Esophagus (tissue), 2 donors: Measurements from ENCODE around the gene RBPMS2. TPM values are rescaled to one million over a fixed set of nuclear protein-coding genes. Genes with fewer than 3 reads are reported as not detected.

ENCODE experiments used
- H3K27ac ChIP-seq, 2 donors: one replicate each; pipeline ENCODE4 v1.5.1; 2013; ENCODE audit warnings: low read depth in 2 of 2, mild to moderate bottlenecking in 2 of 2, inconsistent platforms in 1 of 2, low read length in 1 of 2, moderate library complexity in 1 of 2
- H3K27me3 ChIP-seq, 2 donors: one replicate each; pipeline ENCODE4 v1.6.1; 2013; ENCODE audit warnings: low read length in 2 of 2, control low read depth in 1 of 2, mild to moderate bottlenecking in 1 of 2; ENCODE audit not compliant: insufficient read depth in 2 of 2, control insufficient read depth in 1 of 2
- H3K36me3 ChIP-seq, 2 donors: one replicate each; pipeline ENCODE4 v1.6.1; 2013; ENCODE audit warnings: low read length in 1 of 2; ENCODE audit not compliant: control insufficient read depth in 2 of 2, insufficient read depth in 2 of 2
- H3K4me1 ChIP-seq, 2 donors: one replicate each; pipeline ENCODE4 v1.6.1; 2013; ENCODE audit warnings: low read length in 1 of 2; ENCODE audit not compliant: control insufficient read depth in 2 of 2, insufficient read depth in 2 of 2
- H3K4me3 ChIP-seq, 2 donors: one replicate each; pipeline ENCODE4 v1.5.1; 2013; ENCODE audit warnings: low read length in 2 of 2, mild to moderate bottlenecking in 2 of 2, low read depth in 1 of 2, moderate library complexity in 1 of 2
- H3K9me3 ChIP-seq, 2 donors: one replicate each; pipeline ENCODE4 v1.6.1; 2013; ENCODE audit warnings: mild to moderate bottlenecking in 2 of 2, low read depth in 1 of 2, low read length in 1 of 2, moderate library complexity in 1 of 2; ENCODE audit not compliant: control insufficient read depth in 2 of 2, insufficient read depth in 1 of 2
- WGBS, 2 donors: extraction: QIAGEN DNeasy Blood & Tissue Kit; methylation state at CpG; one replicate each; pipeline ENCODE4 v1.1.7; 2013; 5-methylcytosine and 5-hydroxymethylcytosine counted together
- polyA plus RNA-seq, 2 donors: library from polyadenylated mRNA; stranded (reverse); fragments of 200-250 nt; gene quantifications; one replicate each; pipeline ENCODE4 v1.2.3, GENCODE V29; 2013
- donor health status: healthy with polysubstance abuse.
- donor health status: Bipolar disorder and iron deficiency.

RBPMS2 gene
- polyA plus RNA-seq, 2 donors: 5.2 to 7.9 TPM

DNA sequence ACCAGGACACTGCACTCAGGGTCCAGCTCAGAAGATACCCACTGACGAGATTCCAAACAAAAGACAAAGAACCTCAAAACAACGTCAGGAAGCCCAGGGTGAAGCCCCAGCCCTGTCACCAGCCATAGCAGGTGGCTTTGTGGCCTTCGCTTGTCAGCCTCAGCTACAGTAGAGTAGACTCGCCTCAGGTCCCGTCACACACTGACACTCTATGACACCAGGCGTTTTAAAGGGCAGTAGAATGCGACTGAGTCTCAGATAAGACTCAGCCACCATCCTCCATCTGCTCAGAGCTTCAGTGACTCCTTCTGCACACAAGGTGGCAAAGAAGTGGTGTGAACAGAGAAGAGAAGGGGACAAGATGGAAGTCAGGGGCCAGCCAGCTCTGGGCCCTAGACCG lies 12.8 kb downstream of the RBPMS2 start:
- Histone ChIP-seq H3K4me3 (no peak overlapping the region), H3K4me1 (peaks cover 0 to 3% of the 10 kb centered on the region in 2 donors), H3K27ac (peak overlapping the region; percentile 9 to 11), H3K27me3 (no peaks in the 10 kb centered on the region), H3K9me3 (no peaks in the 10 kb centered on the region), H3K36me3 (no peaks in the 10 kb centered on the region)
- 92 to 93% methylated on average over 8 of the region's 8 CpGs for WGBS, 2 donors

DNA sequence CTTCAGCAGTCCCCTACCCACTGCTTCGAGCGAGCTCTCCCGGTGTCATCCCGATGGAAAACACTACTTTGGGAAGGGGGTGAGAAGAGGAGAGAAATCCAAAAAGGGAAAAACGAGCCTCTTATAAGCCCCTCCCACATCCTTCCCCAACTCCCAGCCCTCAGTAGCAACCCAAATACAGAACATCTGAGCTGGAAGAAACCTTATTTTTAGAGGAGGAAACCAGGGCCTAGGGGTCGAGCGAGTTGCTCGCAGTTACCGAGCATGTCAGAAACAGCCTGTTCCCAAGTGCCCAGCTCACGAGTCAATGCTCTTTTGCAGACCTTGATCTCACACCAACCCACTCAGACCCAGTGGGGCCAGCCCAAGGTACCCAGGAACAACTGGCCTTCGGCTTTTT lies 14.2 kb downstream of the RBPMS2 start:
- peak overlapping the region in 1 of 2 donors; percentile 24 for H3K27ac ChIP-seq
- H3K4me1 ChIP-seq: no peaks in the 10 kb centered on the region

DNA sequence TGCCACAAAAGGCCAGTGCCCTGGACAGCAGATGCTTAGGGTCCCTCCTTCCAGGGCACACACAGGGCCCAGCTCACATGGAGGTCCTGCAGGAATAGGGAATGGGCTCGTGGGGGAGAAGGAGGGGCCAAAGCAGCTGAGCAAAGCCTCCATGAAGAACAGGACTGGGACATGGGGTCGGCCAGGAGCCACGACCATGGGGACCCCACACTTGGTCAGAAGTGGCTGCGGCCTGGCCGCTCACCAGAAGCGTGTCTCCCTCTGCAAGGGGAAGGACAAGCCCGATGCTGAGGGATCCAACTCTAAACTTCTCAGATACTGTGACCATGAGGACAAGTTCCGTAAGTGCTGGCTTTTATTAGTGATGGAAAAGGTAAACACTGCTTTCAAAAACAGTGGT lies 15.3 kb downstream of the RBPMS2 start:
- 77 to 82% methylated on average over 8 of the region's 8 CpGs for WGBS, 2 donors
- no peaks in the 10 kb centered on the region for H3K27me3 ChIP-seq
- peak overlapping the region in 1 of 2 donors; percentile 1 for H3K27ac ChIP-seq
- peaks cover 0 to 3% of the 10 kb centered on the region in 2 donors for H3K9me3 ChIP-seq
- no peak overlapping the region for H3K4me3 ChIP-seq
- no peaks in the 10 kb centered on the region for H3K36me3 ChIP-seq
- peaks cover 0 to 3% of the 10 kb centered on the region in 2 donors for H3K4me1 ChIP-seq

More for the DNA sequence above, 14.2 kb downstream of the RBPMS2 start:
- Histone ChIP-seq H3K9me3 (no peaks in the 10 kb centered on the region), H3K4me3 (no peak overlapping the region), H3K27me3 (no peaks in the 10 kb centered on the region), H3K36me3 (no peaks in the 10 kb centered on the region)
- 60 to 69% methylated on average over 11 of the region's 11 CpGs for WGBS, 2 donors

DNA sequence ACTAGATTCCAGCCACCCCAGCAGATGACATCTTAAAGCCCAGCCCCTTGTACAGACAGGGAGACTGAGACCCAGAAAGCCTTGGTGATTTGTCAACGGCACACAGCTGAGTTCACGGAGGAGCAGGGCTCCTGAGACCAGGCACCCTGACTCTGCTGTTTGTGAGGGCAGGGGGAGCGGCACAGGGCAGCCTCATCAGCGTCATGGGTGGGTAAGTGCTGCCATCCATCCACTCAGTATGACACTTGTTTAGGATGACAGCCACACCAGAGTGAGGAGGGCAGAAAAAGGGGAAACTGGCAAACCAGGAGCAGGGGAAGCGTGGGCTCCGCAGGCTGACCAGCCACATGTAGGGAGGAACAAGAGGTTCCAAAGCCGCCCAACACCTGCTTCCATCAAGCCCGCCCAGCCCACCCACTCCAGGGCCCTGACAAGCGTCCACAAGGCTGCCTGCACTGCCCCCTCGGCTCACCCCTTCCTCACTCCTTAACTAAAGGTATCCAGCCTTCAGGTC lies 19.9 kb downstream of the RBPMS2 start:
- H3K9me3 ChIP-seq: peaks cover 0 to 3% of the 10 kb centered on the region in 2 donors
- peaks cover 0 to 3% of the 10 kb centered on the region in 2 donors for H3K4me1 ChIP-seq
- H3K27me3 ChIP-seq: no peaks in the 10 kb centered on the region
- H3K36me3 ChIP-seq: no peaks in the 10 kb centered on the region
- no peak overlapping the region for H3K4me3 ChIP-seq
- no peak overlapping the region for H3K27ac ChIP-seq
- WGBS, 2 donors: 88% methylated on average over 10 of the region's 10 CpGs

DNA sequence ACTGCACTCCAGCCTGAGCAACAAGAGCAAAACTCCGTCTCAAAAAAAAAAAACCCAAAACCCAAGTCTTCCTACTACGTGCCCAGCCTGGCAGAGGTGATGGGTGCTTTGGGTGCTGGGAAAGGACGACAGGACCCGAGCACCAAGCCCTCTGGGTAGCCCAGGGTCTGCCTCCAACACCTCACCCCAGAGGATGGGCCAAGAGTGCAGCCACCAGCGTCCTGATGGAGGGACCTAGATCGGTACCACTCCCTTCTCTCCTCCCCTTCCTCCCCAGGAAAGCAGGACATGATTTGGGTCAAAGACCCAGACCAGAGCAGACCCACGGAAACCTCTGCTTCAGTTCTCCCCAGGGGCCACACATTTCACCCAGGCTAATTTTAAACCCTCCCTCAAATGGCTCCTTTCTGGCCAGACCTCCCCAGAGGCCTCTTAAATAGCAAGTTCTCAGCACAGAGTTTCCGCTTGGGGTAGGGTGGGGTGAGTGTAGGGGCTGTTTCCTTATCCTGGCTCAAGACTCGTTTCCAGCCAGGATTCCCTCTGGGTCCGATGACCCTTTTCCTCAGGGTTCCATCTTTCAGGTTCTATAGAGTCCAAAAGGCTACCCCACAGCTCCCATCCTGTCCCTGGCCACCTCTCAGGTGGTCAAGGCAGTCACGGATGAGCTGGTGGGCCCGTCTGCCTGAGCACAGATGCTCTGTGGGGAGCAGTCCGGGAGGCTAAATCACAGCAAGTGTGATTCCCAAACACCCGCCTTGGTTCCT lies 20.5 kb downstream of the RBPMS2 start:
- H3K36me3 ChIP-seq: no peaks in the 10 kb centered on the region
- peaks cover 0 to 3% of the 10 kb centered on the region in 2 donors for H3K4me1 ChIP-seq
- no peak overlapping the region for H3K27ac ChIP-seq
- H3K4me3 ChIP-seq: no peak overlapping the region
- WGBS, 2 donors: 72 to 73% methylated on average over 14 of the region's 14 CpGs
- H3K9me3 ChIP-seq: peaks cover 0 to 3% of the 10 kb centered on the region in 2 donors
- H3K27me3 ChIP-seq: no peaks in the 10 kb centered on the region

DNA sequence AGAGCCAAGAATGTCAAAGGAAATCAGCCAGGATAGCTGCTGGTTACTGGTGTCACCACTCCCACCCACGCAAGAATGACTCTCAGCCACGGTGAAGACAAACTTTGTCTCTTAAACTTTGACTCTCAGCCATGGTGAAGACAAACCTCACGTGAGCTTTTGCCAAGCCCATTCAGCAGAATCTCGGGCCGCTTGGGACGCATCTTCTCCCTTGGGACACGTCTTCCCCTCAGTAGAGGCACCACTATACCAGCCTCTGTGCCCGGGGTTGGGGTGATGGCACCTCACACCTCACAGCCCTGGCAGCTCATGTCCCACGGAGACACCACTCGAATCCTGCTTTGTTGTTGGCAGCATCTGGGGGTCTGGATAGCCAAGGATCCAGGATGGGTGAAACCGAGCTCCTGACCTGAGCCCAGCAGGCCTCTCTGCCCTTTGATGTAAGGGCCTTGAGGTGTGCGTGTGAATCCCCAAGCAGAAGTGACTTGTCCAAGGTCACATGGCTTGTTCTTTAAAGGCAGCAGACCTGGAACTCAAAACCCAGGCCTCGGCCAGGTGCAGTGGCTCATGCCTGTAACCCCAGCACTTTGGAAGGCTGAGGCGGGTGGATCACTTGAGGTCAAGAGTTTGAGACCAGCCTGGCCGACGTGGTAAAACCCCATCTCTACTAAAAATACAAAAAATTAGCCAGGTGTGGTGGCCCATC lies 21.8 kb downstream of the RBPMS2 start:
- no peaks in the 10 kb centered on the region for H3K27me3 ChIP-seq
- WGBS, 2 donors: 80 to 82% methylated on average over 16 of the region's 16 CpGs
- H3K4me1 ChIP-seq: peaks cover 0 to 3% of the 10 kb centered on the region in 2 donors
- peaks cover 0 to 3% of the 10 kb centered on the region in 2 donors for H3K9me3 ChIP-seq
- H3K36me3 ChIP-seq: no peaks in the 10 kb centered on the region
- H3K4me3 ChIP-seq: no peak overlapping the region
- H3K27ac ChIP-seq: no peak overlapping the region

DNA sequence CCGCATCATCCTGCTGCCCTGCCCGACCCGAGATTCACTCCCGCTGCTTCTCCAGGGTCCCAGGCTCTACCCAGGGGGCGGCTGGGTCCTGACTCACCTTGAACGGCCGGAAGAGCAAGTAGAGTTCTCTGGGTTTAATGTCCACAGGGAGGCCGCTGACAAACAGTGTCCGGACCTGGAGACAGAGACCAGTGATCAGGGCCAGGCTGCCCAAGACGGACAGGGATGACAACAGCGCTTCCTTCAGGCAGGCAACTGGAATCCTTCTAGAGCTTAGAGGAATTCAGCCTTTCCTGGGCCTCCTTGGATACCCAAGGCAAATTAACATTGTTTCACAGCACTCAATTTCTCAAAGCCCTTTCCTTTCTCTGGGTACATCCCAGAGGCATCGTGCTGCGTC lies 23.9 kb downstream of the RBPMS2 start:
- H3K36me3 ChIP-seq: no peaks in the 10 kb centered on the region
- H3K27me3 ChIP-seq: no peaks in the 10 kb centered on the region
- peaks cover 0 to 3% of the 10 kb centered on the region in 2 donors for H3K4me1 ChIP-seq
- H3K4me3 ChIP-seq: no peak overlapping the region
- H3K27ac ChIP-seq: peak overlapping the region in 1 of 2 donors; percentile 68
- peaks cover 0 to 3% of the 10 kb centered on the region in 2 donors for H3K9me3 ChIP-seq
- 83 to 84% methylated on average over 13 of the region's 13 CpGs for WGBS, 2 donors

DNA sequence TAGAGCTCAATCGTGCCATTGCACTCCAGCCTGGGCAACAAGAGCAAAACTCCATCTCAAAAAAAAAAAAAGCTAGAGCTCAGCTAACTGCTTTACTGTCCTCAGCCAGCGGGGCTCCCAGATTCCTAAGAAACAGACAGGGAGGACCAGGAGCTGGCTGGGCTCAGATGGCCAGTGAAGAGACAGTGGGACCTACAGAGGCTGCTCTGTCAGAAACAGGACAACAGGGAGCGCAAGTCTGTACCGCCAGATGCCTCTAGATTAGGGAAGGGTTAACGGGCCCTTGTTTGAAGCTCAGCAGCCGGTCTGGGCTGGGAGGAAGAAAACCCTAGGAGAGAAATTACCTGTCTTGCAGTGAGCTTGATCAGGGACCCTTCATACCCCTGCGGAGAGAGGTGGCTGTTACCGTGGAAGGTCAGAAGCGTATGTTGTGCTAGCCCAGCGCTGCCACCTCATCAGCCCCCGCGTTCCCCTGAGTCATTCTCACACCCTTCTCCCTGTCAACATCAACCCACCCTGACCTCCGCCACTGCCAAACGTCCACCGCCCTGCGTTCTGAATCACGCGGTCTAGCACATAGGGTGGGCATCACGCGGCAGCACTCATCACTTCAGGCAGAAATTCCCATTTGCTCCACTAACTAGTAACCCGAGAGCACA lies 25.3 kb downstream of the RBPMS2 start:
- no peaks in the 10 kb centered on the region for H3K4me1 ChIP-seq
- peak overlapping the region; percentile 5 to 69 for H3K27ac ChIP-seq
- 71 to 73% methylated on average over 19 to 21 of the region's 21 CpGs for WGBS, 2 donors
- H3K4me3 ChIP-seq: no peak overlapping the region
- H3K36me3 ChIP-seq: no peaks in the 10 kb centered on the region
- no peaks in the 10 kb centered on the region for H3K9me3 ChIP-seq
- no peaks in the 10 kb centered on the region for H3K27me3 ChIP-seq

DNA sequence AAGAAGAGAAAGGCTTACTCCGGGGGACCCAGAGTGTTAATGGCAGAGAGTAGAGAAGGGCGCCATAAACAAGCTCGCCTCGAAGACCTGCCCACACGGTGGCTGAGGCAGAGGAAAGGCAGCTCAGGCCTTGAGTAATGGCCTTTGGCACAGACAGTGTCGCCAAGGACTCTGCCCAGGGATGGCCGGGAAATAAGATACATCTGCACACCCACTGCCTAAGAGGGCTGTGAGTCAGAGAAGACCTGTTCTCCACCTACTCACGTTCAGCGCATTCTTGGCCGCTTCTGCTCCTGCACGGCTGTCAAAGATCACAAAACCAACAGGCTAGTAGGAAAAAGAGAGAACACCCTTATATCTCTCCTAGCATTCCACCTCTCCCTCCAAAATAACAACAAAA lies 26.2 kb downstream of the RBPMS2 start:
- H3K4me3 ChIP-seq: no peak overlapping the region
- WGBS, 2 donors: 59 to 81% methylated on average over 11 of the region's 11 CpGs
- no peaks in the 10 kb centered on the region for H3K9me3 ChIP-seq
- no peaks in the 10 kb centered on the region for H3K27me3 ChIP-seq
- H3K27ac ChIP-seq: peak overlapping the region in 1 of 2 donors; percentile 10
- no peaks in the 10 kb centered on the region for H3K36me3 ChIP-seq
- H3K4me1 ChIP-seq: no peaks in the 10 kb centered on the region
